WTC11 (cell line): ENCODE data around the gene SLC28A1. TPM values are rescaled to one million over a fixed set of nuclear protein-coding genes. Genes with fewer than 3 reads are reported as not detected.

Source experiments
- ATAC-seq: fragments of 200-7000 bp; cut with Tn5 transposase; 2 replicates; pipeline ENCODE4 v1.10.0; 2021; ENCODE audit warnings: mild to moderate bottlenecking, moderate library complexity
- CTCF ChIA-PET: fragments of 300-600 bp; sonication (Branson Sonifier 250); formaldehyde crosslinking; loops from one replicate; lab custom pipeline; 2021; ENCODE audit warnings: antibody characterized with exemption; lab: Charles Lee
- POLR2A ChIA-PET: fragments of 350-600 bp; sonication (Branson Sonifier 250); formaldehyde crosslinking; loops from one replicate; lab custom pipeline; 2021; ENCODE audit warnings: antibody characterized with exemption; lab: Charles Lee
- DNase-seq: peaks from one replicate; pipeline ENCODE4 v3.0.0; 2021; ENCODE audit warnings: low spot score
- H3K27ac Mint-ChIP-seq: 2 replicates; pipeline ENCODE4 v1.8.0; 2021; ENCODE audit warnings: mixed read lengths
- H3K27me3 Mint-ChIP-seq: 2 replicates; pipeline ENCODE4 v1.8.0; 2021; ENCODE audit warnings: low read depth, mild to moderate bottlenecking, moderate library complexity, mixed read lengths
- H3K36me3 Mint-ChIP-seq: 2 replicates; pipeline ENCODE4 v1.8.0; 2021; ENCODE audit warnings: mixed read lengths
- H3K4me1 Mint-ChIP-seq: 2 replicates; pipeline ENCODE4 v1.8.0; 2022; ENCODE audit warnings: mixed read lengths
- H3K4me3 Mint-ChIP-seq: 2 replicates; pipeline ENCODE4 v1.8.0; 2021; ENCODE audit warnings: mild to moderate bottlenecking, moderate library complexity, mixed read lengths
- H3K9me3 Mint-ChIP-seq: 2 replicates; pipeline ENCODE4 v1.8.0; 2021; ENCODE audit warnings: mixed read lengths
- ATF1 ChIP-seq: sonication (generic); formaldehyde crosslinking; IDR thresholded peaks from 2 replicates; pipeline ENCODE4 v1.8.1; 2023; ENCODE audit warnings: mild to moderate bottlenecking, moderate library complexity, missing genetic modification reagents
- ELF4 ChIP-seq: sonication (generic); formaldehyde crosslinking; IDR thresholded peaks from 2 replicates; pipeline ENCODE4 v1.8.1; 2022; ENCODE audit warnings: low read depth, mild to moderate bottlenecking, moderate library complexity, missing genetic modification reagents
- EMX1 ChIP-seq: fragments of 250-450 bp; sonication (Bioruptor Pico); IDR thresholded peaks from 2 replicates; pipeline ENCODE4 v1.8.0; 2021; ENCODE audit warnings: mild to moderate bottlenecking
- GRHL2 ChIP-seq: fragments of 250-450 bp; sonication (Bioruptor Pico); IDR thresholded peaks from 2 replicates; pipeline ENCODE4 v1.8.0; 2022; ENCODE audit warnings: mild to moderate bottlenecking, moderate library complexity; ENCODE audit not compliant: insufficient replicate concordance, severe bottlenecking
- IRF1 ChIP-seq: sonication (generic); formaldehyde crosslinking; IDR thresholded peaks from 2 replicates; pipeline ENCODE4 v1.8.0; 2023; ENCODE audit warnings: missing genetic modification reagents
- NFYB ChIP-seq: sonication (generic); formaldehyde crosslinking; conservative IDR thresholded peaks from 2 replicates; pipeline ENCODE4 v1.8.0; 2022; ENCODE audit warnings: low read depth, missing genetic modification reagents
- OVOL2 ChIP-seq: fragments of 250-450 bp; sonication (Bioruptor Pico); IDR thresholded peaks from 2 replicates; pipeline ENCODE4 v1.9.0; 2021; ENCODE audit warnings: mild to moderate bottlenecking, borderline replicate concordance
- PRDM15 ChIP-seq: sonication (generic); formaldehyde crosslinking; IDR thresholded peaks from 2 replicates; pipeline ENCODE4 v1.8.0; 2022; ENCODE audit warnings: missing genetic modification reagents
- SP1 ChIP-seq: sonication (generic); formaldehyde crosslinking; conservative IDR thresholded peaks from 2 replicates; pipeline ENCODE4 v1.8.1; 2022; ENCODE audit warnings: missing genetic modification reagents
- ZBTB21 ChIP-seq: sonication (generic); formaldehyde crosslinking; IDR thresholded peaks from 2 replicates; pipeline ENCODE4 v1.8.1; 2023; ENCODE audit warnings: mild to moderate bottlenecking, missing genetic modification reagents, borderline replicate concordance
- ZNF263 ChIP-seq: sonication (generic); formaldehyde crosslinking; IDR thresholded peaks from 2 replicates; pipeline ENCODE4 v1.8.1; 2022; ENCODE audit warnings: low read depth, mild to moderate bottlenecking, moderate library complexity, missing genetic modification reagents
- total RNA-seq: library from RNA; stranded (reverse); gene quantifications from 3 replicates; pipeline ENCODE4 v1.2.3, GENCODE V29; 2021
- TF ChIP-seq, protein P1 (sequence below): sonication (generic); formaldehyde crosslinking; IDR thresholded peaks from 2 replicates; pipeline ENCODE4 v1.8.1; 2023; ENCODE audit warnings: mild to moderate bottlenecking, missing genetic modification reagents
- TF ChIP-seq, protein P2 (sequence below): sonication (generic); formaldehyde crosslinking; IDR thresholded peaks from 2 replicates; pipeline ENCODE4 v1.8.0; 2022; ENCODE audit warnings: mild to moderate bottlenecking, missing genetic modification reagents
- TF ChIP-seq, protein P3 (sequence below): fragments of 250-450 bp; sonication (Bioruptor Pico); IDR thresholded peaks from 2 replicates; pipeline ENCODE4 v1.9.0; 2021; ENCODE audit warnings: moderate library complexity, mild to moderate bottlenecking, inconsistent platforms, borderline replicate concordance
- TF ChIP-seq, protein P4 (sequence below): sonication (generic); formaldehyde crosslinking; IDR thresholded peaks from 2 replicates; pipeline ENCODE4 v1.8.1; 2022; ENCODE audit warnings: mild to moderate bottlenecking, moderate library complexity, missing genetic modification reagents
- TF ChIP-seq, protein P5 (sequence below): sonication (generic); formaldehyde crosslinking; IDR thresholded peaks from 2 replicates; pipeline ENCODE4 v1.8.1; 2023; ENCODE audit warnings: mild to moderate bottlenecking, missing genetic modification reagents, moderate library complexity
- TF ChIP-seq, protein P6 (sequence below): fragments of 250-450 bp; sonication (Bioruptor Pico); IDR thresholded peaks from 2 replicates; pipeline ENCODE4 v1.9.0; 2021; ENCODE audit warnings: mild to moderate bottlenecking
- TF ChIP-seq, protein P7 (sequence below): sonication (generic); formaldehyde crosslinking; IDR thresholded peaks from 2 replicates; pipeline ENCODE4 v1.8.1; 2022; ENCODE audit warnings: low read depth, mild to moderate bottlenecking, moderate library complexity, missing genetic modification reagents, borderline replicate concordance
- TF ChIP-seq, protein P8 (sequence below): sonication (generic); formaldehyde crosslinking; IDR thresholded peaks from 2 replicates; pipeline ENCODE4 v1.8.0; 2023; ENCODE audit warnings: mild to moderate bottlenecking, missing genetic modification reagents

Gene SLC28A1
- total RNA-seq, 1 experiment from 2014 or later: not detected

DNA sequence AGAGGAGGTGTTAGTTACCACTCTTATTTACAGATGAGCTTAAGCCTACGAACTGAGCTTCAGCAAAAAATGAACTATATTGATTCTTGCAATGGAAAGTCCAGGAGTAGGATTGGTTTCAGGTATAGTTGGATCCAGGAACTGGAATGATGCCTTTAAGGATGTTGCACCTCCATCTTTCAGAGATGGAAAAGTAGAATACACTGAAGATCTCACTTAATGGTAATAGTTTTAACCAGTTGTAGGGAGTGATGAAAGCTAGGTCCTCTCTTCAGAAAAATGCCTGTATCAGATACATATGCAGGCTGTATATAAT lies 2.5 kb downstream of the SLC28A1 start (continued):
- TF ChIP-seq, protein P1, sequence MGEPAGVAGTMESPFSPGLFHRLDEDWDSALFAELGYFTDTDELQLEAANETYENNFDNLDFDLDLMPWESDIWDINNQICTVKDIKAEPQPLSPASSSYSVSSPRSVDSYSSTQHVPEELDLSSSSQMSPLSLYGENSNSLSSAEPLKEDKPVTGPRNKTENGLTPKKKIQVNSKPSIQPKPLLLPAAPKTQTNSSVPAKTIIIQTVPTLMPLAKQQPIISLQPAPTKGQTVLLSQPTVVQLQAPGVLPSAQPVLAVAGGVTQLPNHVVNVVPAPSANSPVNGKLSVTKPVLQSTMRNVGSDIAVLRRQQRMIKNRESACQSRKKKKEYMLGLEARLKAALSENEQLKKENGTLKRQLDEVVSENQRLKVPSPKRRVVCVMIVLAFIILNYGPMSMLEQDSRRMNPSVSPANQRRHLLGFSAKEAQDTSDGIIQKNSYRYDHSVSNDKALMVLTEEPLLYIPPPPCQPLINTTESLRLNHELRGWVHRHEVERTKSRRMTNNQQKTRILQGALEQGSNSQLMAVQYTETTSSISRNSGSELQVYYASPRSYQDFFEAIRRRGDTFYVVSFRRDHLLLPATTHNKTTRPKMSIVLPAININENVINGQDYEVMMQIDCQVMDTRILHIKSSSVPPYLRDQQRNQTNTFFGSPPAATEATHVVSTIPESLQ (CRISPR knock-in tag): no peak
- TF ChIP-seq ELF4 (no peak), EMX1 (CRISPR knock-in tag) (no peak), ATF1 (no peak)
- TF ChIP-seq, protein P2, sequence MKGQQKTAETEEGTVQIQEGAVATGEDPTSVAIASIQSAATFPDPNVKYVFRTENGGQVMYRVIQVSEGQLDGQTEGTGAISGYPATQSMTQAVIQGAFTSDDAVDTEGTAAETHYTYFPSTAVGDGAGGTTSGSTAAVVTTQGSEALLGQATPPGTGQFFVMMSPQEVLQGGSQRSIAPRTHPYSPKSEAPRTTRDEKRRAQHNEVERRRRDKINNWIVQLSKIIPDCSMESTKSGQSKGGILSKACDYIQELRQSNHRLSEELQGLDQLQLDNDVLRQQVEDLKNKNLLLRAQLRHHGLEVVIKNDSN (CRISPR knock-in tag): no peak
- TF ChIP-seq, all 79 proteins: peak for 0

GRCh38 chr15:84887938-84888337 lies 3.5 kb downstream of the SLC28A1 start:
- TF ChIP-seq, protein P3, sequence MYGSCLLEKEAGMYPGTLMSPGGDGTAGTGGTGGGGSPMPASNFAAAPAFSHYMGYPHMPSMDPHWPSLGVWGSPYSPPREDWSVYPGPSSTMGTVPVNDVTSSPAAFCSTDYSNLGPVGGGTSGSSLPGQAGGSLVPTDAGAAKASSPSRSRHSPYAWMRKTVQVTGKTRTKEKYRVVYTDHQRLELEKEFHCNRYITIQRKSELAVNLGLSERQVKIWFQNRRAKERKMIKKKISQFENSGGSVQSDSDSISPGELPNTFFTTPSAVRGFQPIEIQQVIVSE (CRISPR knock-in tag): no peak
- TF ChIP-seq SP1 (CRISPR knock-in tag): no peak
- TF ChIP-seq, protein P4, sequence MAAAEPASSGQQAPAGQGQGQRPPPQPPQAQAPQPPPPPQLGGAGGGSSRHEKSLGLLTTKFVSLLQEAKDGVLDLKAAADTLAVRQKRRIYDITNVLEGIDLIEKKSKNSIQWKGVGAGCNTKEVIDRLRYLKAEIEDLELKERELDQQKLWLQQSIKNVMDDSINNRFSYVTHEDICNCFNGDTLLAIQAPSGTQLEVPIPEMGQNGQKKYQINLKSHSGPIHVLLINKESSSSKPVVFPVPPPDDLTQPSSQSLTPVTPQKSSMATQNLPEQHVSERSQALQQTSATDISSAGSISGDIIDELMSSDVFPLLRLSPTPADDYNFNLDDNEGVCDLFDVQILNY (CRISPR knock-in tag): no peak
- TF ChIP-seq, protein P5, sequence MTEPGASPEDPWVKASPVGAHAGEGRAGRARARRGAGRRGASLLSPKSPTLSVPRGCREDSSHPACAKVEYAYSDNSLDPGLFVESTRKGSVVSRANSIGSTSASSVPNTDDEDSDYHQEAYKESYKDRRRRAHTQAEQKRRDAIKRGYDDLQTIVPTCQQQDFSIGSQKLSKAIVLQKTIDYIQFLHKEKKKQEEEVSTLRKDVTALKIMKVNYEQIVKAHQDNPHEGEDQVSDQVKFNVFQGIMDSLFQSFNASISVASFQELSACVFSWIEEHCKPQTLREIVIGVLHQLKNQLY (CRISPR knock-in tag): no peak
- no peak for TF ChIP-seq NFYB
- no peak for TF ChIP-seq GRHL2 (CRISPR knock-in tag)
- TF ChIP-seq, protein P6, sequence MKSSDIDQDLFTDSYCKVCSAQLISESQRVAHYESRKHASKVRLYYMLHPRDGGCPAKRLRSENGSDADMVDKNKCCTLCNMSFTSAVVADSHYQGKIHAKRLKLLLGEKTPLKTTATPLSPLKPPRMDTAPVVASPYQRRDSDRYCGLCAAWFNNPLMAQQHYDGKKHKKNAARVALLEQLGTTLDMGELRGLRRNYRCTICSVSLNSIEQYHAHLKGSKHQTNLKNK (CRISPR knock-in tag): no peak
- TF ChIP-seq ZNF263 (CRISPR knock-in tag): no peak
- TF ChIP-seq, protein P7, sequence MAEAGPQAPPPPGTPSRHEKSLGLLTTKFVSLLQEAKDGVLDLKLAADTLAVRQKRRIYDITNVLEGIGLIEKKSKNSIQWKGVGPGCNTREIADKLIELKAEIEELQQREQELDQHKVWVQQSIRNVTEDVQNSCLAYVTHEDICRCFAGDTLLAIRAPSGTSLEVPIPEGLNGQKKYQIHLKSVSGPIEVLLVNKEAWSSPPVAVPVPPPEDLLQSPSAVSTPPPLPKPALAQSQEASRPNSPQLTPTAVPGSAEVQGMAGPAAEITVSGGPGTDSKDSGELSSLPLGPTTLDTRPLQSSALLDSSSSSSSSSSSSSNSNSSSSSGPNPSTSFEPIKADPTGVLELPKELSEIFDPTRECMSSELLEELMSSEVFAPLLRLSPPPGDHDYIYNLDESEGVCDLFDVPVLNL (CRISPR knock-in tag): no peak
- TF ChIP-seq, protein P8, sequence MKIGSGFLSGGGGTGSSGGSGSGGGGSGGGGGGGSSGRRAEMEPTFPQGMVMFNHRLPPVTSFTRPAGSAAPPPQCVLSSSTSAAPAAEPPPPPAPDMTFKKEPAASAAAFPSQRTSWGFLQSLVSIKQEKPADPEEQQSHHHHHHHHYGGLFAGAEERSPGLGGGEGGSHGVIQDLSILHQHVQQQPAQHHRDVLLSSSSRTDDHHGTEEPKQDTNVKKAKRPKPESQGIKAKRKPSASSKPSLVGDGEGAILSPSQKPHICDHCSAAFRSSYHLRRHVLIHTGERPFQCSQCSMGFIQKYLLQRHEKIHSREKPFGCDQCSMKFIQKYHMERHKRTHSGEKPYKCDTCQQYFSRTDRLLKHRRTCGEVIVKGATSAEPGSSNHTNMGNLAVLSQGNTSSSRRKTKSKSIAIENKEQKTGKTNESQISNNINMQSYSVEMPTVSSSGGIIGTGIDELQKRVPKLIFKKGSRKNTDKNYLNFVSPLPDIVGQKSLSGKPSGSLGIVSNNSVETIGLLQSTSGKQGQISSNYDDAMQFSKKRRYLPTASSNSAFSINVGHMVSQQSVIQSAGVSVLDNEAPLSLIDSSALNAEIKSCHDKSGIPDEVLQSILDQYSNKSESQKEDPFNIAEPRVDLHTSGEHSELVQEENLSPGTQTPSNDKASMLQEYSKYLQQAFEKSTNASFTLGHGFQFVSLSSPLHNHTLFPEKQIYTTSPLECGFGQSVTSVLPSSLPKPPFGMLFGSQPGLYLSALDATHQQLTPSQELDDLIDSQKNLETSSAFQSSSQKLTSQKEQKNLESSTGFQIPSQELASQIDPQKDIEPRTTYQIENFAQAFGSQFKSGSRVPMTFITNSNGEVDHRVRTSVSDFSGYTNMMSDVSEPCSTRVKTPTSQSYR: no peak
- no peak for TF ChIP-seq PRDM15 (CRISPR knock-in tag)
- TF ChIP-seq IRF1 (CRISPR knock-in tag): no peak
- TF ChIP-seq ZBTB21 (CRISPR knock-in tag): no peak
- no peak for TF ChIP-seq OVOL2 (CRISPR knock-in tag)
- peaks cover 4% of the 10 kb centered on the region for H3K4me1 Mint-ChIP-seq
- ChIA-PET CTCF (interaction anchor here (0.5 to 4.9 kb wide), 4 partner anchors 10 to 317 kb away, joined by 3 to 27 read pairs (median 4); no protein-coding TSS in a partner anchor), POLR2A (no interaction called here)
- no peaks in the 10 kb centered on the region for H3K9me3 Mint-ChIP-seq
- no peak overlapping the region for H3K27ac Mint-ChIP-seq
- DNase-seq: no peak
- no peak overlapping the region for H3K4me3 Mint-ChIP-seq
- no peaks in the 10 kb centered on the region; the same call in 1 of the 2 replicates for H3K27me3 Mint-ChIP-seq
- H3K36me3 Mint-ChIP-seq: no peaks in the 10 kb centered on the region
- ATAC-seq: no peak
